Neural progenitor cell (in vitro differentiated cells): ENCODE measurements around the gene MYO1B.

Experiments used
- EZH2 ChIP-seq: fragments of 200-600 bp; sonication (generic); IDR thresholded peaks from 2 replicates; pipeline ENCODE4 v1.6.1; 2017; ENCODE audit warnings: antibody characterized with exemption, mild to moderate bottlenecking, moderate library complexity
- TF ChIP-seq, protein P1 (sequence below): fragments of 200-600 bp; sonication (generic); IDR thresholded peaks from 2 replicates; pipeline ENCODE4 v1.5.1; 2017; ENCODE audit warnings: antibody characterized with exemption, mild to moderate bottlenecking

DNA sequence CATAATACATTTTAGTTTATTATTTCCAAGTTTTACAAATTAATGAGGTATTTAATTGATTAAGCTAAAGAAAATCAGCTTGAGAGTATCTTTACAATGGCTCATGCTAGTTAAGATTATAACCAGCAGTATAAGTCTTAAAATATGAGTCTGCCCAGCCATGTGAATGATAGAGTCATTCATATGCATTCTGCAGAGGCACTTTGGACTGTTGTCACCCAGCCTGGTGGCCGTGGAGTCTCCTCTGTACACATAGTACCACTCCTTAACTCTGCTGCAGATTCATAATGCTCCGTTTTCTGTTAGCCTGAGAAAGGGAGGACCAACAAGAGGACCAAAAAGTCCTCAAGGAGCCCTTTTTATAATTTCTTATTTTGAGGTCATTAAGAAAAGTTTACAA is 148.8 kb downstream of the MYO1B start:
- TF ChIP-seq, protein P1, sequence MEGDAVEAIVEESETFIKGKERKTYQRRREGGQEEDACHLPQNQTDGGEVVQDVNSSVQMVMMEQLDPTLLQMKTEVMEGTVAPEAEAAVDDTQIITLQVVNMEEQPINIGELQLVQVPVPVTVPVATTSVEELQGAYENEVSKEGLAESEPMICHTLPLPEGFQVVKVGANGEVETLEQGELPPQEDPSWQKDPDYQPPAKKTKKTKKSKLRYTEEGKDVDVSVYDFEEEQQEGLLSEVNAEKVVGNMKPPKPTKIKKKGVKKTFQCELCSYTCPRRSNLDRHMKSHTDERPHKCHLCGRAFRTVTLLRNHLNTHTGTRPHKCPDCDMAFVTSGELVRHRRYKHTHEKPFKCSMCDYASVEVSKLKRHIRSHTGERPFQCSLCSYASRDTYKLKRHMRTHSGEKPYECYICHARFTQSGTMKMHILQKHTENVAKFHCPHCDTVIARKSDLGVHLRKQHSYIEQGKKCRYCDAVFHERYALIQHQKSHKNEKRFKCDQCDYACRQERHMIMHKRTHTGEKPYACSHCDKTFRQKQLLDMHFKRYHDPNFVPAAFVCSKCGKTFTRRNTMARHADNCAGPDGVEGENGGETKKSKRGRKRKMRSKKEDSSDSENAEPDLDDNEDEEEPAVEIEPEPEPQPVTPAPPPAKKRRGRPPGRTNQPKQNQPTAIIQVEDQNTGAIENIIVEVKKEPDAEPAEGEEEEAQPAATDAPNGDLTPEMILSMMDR = no peak
- no peak for TF ChIP-seq EZH2
